ENCODE results near the gene PNKD.

The PNKD gene

DNA sequence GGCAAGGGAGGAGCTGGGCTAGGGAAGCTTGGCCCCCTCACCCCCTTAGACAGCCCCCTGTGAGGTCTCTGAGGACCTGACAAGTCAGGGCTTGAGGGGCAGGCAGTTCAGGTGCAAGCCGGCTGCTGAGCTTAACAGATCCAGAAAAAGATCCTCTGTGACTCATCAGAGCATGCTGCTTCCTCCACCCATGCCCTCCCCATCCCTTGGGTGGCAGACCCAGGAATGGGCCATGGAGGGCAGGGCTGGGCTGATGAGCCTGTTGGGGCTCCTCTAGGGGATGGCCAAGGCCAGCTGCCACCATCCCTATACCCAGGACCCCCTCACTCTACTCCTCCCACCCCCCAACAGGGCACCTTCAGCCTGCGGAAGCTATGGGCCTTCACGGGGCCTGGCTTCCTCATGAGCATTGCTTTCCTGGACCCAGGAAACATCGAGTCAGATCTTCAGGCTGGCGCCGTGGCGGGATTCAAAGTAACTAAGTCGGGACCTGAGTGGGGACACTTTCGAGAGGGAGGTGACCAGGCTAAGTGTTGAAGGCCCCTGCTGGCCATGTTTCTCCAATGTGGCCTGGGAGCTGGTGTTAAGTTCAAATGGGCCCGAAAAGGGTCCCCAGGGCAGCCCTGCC is 113.7 kb downstream of the PNKD start:
- no peak for DNase-seq

DNA sequence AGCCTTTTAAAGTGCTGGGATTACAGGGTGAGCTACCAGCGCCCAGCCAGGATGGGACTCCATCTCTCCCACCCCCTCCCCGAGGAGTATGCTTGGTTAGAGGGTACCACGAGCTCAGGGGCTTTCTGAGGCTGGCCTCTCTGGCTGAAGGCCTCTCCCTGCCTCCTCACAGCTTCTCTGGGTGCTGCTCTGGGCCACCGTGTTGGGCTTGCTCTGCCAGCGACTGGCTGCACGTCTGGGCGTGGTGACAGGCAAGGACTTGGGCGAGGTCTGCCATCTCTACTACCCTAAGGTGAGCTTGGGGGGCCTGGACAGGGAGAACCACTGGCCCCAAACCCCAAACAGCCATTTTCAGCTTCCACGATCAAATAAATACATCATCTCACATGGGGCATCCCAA is 114.7 kb downstream of the PNKD start:
- DNase-seq = no peak

DNA sequence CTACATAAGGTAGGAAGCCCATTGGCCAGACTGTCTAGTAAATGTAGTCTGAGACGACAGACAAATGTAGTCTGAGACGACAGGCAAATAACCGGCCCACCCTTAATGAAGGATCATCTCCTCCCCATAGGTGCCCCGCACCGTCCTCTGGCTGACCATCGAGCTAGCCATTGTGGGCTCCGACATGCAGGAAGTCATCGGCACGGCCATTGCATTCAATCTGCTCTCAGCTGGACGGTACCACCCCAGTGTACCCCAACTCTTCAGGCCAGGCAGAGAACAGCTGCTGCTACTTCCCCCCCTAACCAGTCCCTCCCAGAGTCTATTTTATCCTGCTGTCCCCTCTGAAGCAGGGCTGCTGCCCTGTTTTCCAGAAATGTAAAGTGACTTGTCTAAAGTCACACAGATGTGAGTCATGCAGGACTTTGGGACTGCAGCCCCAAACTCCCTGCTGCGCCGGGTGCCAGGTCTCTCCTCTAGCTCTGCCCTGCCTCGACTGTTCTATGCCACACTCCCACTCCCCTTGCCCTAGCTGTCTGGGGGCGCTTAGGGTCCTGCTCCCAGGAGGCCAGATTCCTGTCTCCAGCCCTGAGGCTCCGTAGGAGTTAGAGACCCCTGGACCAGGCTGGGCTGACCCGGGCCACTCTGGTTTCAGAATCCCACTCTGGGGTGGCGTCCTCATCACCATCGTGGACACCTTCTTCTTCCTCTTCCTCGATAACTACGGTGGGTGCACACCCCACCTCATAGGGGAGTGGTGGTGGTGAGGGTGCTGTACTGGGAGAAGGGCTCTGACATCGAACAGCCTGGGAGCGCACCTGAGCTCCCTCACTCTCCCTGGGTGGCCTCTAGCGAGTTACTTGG is 116.4 kb downstream of the PNKD start:
- no peak for DNase-seq

DNA sequence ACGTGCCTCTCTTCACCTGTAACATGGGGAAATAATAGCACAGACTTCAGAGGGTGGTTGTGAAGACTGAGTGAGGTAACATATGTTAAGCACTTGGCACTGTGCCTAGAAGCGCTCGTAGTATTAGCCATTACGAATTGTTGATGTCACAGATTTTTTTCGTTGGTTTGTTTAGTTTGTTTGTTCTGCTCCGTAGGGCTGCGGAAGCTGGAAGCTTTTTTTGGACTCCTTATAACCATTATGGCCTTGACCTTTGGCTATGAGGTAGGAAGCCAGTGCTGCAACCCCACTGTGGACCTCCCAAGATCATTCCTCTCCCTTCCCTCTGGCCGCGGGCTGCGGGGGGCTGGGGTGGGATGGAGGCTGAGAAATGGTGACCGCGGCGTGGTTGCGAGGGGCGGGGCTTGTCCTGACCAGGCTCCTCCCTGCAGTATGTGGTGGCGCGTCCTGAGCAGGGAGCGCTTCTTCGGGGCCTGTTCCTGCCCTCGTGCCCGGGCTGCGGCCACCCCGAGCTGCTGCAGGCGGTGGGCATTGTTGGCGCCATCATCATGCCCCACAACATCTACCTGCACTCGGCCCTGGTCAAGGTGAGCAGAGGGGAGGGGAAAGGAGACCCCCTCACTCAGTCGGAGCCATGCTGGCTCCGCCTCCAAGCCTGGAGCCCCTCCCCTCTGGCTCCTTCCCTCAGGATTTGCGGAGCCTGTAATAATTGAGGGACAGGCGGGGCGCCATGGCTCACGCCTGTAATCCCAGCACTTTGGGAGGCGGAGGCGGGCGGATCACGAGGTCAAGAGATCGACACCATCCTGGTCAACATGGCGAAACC is 117.3 kb downstream of the PNKD start:
- peak; percentile 34 for DNase-seq

DNA sequence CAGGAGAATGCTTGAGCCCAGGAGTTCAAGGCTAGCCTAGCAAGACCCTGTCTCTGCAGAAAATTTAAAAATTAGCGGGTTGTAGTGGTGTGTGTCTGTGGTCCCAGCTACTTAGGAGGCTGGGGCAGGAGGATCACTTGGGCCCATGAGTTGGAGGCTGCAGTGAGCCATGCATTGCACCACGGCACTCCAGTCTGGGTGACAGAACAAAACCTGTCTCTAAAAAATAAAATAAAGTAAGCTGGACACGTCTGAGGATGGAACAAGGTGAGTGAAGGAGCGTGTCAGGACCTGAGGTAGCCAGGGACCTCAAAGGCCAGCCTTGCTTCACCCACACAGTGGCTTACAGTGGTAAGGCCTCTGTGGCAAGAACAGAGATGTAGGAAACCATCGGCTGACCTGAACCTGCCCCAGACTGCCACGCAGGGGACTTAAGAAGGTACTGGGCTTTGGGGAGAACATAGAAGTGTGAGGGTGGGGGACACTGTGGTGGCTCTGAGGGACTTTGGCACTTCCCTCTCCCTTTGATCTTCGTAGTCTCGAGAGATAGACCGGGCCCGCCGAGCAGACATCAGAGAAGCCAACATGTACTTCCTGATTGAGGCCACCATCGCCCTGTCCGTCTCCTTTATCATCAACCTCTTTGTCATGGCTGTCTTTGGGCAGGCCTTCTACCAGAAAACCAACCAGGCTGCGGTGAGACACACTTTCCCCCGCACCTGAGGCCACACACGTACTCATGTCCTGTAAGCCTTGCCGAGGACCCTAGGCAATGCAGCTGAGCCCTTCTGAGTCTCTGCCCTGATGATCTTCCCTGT is 119.2 kb downstream of the PNKD start:
- no peak for DNase-seq

DNA sequence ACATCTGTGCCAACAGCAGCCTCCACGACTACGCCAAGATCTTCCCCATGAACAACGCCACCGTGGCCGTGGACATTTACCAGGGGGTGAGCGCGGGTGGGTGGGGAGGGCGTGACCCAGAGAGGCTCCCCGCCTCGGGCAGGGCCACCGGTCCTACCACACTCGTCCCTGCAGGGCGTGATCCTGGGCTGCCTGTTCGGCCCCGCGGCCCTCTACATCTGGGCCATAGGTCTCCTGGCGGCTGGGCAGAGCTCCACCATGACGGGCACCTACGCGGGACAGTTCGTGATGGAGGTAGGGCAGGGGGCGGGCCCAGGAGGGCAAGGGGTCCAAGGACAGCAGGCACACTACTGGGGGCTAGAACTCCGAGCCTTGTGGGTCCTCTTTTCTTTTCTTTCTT is 120.9 kb downstream of the PNKD start:
- no peak for DNase-seq

DNA sequence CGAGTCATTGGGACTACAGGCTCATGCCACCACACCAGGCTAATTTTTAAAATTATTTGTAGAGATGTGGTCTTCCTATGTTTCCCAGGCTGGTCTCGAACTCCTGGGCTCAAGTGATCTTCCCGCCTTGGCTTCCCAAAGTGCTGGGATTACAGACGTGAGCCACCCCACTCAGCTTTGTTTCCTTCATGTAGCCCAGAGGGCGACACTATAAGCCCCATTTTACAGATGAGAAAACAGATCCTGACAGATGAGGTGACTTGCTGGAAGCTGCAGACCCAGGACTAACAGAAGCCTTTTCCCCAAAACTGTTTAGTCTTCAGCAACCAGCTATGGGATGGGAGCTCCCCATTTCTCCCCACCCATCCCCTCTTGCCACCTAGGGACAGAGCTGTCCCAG is 122.1 kb downstream of the PNKD start:
- DNase-seq = no peak

DNA sequence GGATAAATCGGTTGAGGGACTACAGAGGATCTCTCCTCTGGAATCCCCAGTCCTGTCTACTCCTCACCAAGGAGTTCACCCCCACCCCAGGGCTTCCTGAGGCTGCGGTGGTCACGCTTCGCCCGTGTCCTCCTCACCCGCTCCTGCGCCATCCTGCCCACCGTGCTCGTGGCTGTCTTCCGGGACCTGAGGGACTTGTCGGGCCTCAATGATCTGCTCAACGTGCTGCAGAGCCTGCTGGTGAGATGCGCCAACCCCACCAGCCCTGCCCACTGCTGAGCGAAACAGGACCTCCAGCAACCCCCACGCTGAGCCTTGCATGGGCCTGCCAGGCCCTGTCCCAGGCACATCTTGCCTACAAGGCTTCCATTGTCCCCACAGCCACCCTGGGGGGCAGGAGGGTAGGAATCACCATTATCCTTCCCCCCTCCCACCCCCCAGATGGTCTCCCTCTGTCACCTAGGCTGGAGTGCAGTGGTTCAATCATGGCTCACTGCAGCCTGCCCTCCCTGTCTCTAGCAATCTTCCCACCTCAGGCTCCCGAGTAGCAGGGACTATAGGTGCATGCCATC is 122.7 kb downstream of the PNKD start:
- DNase-seq = no peak

DNA sequence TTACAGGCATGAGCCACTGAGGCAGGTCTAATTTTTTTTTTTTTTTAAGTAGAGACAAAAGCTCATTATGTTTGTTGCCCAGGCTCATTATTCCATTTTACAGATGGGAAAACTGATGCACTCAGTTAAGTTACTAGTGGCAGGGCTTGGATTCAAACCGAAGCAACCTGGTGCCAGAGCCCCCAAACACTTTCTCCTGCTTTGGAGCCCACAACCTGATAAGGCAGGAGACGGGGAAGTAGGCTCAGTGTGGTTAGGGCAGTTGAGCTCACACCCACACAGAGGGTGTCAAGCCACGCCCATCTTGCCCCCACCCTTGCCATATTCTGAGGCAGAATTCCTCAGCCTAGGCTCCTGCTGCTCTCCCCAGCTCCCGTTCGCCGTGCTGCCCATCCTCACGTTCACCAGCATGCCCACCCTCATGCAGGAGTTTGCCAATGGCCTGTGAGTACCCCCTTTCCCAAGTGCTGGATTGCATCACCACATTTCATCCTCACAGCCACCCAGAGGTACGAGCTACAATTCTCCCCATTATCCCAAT is 123.5 kb downstream of the PNKD start:
- DNase-seq = no peak

DNA sequence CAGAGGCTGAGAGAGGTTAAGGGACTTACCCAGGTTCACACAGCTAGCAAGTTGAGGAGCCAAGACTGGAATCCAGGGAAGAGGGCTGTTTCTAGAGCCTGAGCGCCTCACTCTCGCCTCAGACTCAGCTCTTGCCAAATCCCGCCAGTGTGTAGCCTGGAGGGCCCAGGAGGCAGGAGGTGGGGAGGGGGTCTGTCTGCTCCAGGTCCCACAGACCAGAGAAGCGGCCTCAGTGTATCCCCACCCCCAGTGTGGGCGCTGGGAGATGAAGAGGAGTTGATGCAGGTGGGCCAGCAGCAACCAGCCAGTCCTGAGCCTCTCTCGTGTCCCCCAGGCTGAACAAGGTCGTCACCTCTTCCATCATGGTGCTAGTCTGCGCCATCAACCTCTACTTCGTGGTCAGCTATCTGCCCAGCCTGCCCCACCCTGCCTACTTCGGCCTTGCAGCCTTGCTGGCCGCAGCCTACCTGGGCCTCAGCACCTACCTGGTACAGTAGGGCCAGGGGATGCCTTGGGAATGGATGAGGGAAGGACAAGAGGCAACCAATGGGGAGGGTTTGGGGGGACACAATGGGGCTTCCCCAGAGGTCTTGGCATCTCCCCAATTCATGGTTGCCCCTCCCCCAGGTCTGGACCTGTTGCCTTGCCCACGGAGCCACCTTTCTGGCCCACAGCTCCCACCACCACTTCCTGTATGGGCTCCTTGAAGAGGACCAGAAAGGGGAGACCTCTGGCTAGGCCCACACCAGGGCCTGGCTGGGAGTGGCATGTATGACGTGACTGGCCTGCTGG is 124.2 kb downstream of the PNKD start:
- no peak for DNase-seq

DNA sequence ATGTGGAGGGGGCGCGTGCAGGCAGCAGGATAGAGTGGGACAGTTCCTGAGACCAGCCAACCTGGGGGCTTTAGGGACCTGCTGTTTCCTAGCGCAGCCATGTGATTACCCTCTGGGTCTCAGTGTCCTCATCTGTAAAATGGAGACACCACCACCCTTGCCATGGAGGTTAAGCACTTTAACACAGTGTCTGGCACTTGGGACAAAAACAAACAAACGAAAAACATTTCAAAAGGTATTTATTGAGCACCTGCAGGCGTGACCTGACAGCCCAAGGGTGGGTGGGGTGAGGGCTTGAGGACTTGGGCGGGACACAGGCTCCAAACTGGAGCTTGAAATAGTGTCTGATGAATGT is 124.7 kb downstream of the PNKD start:
- DNase-seq = no peak

DNA sequence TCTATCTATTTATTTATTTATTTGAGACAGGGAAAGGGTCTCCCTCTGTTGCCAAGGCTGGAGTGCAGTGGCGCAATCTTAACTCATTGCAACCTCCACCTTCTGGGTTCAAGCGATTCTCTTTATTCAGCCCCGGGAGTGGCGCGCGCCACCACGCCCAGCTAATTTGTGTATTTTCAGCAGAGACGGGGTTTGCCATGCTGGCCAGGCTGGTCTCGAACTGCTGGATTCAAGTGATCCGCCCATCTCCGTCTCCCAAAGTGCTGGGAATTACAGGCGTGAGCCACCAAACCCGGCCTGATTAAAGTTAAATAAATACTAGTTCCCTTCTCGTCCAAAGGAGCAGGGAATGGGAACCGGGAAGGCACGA is 125.1 kb downstream of the PNKD start:
- no peak for DNase-seq

DNA sequence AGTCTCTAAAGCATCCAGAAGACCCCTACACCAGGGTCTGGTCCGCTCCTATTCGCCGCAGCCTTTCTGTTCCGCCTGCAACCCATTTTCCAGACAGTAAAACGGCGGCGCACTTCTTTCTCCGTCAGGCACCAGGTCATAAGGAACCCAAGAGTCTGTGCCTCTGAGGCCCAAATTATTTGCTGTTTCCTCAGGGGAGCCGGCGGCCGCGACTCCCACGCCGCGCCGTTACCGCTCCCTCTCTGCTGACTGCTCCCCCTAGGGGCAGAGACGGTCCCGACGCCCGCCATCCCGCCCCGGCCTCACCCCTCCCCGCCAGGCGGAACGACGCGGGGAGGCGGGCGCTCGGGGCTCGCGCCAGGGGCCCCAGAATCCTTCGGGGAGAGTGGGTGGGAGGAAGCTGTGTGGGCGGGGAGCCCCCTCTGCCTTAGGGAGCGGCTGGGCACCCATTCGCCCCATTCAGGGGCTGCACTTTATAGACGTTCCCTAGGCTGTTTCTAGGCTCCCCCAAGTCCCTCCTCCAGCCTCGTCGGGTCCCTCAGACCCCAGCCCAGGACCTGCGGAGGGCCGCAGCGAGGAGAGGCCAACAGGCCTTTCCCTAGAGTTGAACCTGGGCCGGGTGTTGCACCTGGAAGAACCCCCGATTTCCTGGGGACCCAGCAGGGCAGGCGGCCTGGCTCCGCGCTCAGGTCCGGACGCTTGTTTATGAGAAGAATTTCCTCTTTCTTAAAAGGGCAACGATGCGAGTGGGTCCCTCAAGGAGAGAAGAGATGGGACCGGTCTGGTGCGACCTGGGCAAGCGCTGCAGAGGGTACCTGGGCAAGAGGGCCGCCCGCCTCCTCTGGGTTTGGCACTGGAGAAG is 125.7 kb downstream of the PNKD start:
- peak; percentile 91 for DNase-seq

All from NCI-H526 treated with DMSO at 0.1 percent for 48 hours (cell line).